H9 (cell line): ENCODE measurements around the gene CRY1. TPM values are rescaled to one million over a fixed set of nuclear protein-coding genes. Genes with fewer than 3 reads are reported as not detected.

Source experiments
- DNase-seq: peaks from one replicate; pipeline ENCODE4 v3.0.0-alpha.2; 2017
- H2AFZ ChIP-seq: one replicate; pipeline ENCODE4 v1.6.1; 2013; ENCODE audit warnings: mild to moderate bottlenecking, low read length, control low read depth, moderate library complexity
- H2AK5ac ChIP-seq: 2 replicates; pipeline ENCODE4 v1.6.1; 2013; ENCODE audit warnings: low read length, control low read depth, mixed read lengths; ENCODE audit not compliant: insufficient read length
- H2BK120ac ChIP-seq: one replicate; pipeline ENCODE4 v1.6.1; 2013; ENCODE audit warnings: low read depth, mild to moderate bottlenecking, low read length, control low read depth, inconsistent platforms; ENCODE audit not compliant: poor library complexity, severe bottlenecking
- H2BK12ac ChIP-seq: 2 replicates; pipeline ENCODE4 v1.6.1; 2013; ENCODE audit warnings: low read length, control low read depth, mixed read lengths, low read depth; ENCODE audit not compliant: insufficient read length
- H2BK15ac ChIP-seq: 2 replicates; pipeline ENCODE4 v1.6.1; 2013; ENCODE audit warnings: low read depth, low read length, control low read depth
- H2BK20ac ChIP-seq: one replicate; pipeline ENCODE4 v1.6.1; 2013; ENCODE audit warnings: low read depth, mild to moderate bottlenecking, low read length, control low read depth, inconsistent platforms; ENCODE audit not compliant: poor library complexity, severe bottlenecking
- H2BK5ac ChIP-seq: 2 replicates; pipeline ENCODE4 v1.6.1; 2013; ENCODE audit warnings: low read length, control low read depth, mixed read lengths; ENCODE audit not compliant: insufficient read length
- H3K14ac ChIP-seq: 2 replicates; pipeline ENCODE4 v1.6.1; 2013; ENCODE audit warnings: low read length, control low read depth; ENCODE audit not compliant: insufficient read depth
- H3K18ac ChIP-seq: 2 replicates; pipeline ENCODE4 v1.6.1; 2013; ENCODE audit warnings: low read depth, mild to moderate bottlenecking, mixed read lengths, low read length, control low read depth; ENCODE audit not compliant: insufficient read length
- H3K23ac ChIP-seq: 2 replicates; pipeline ENCODE4 v1.6.1; 2013; ENCODE audit warnings: low read length, control low read depth, mixed read lengths, low read depth; ENCODE audit not compliant: insufficient read length
- H3K23me2 ChIP-seq: 2 replicates; pipeline ENCODE4 v1.6.1; 2013; ENCODE audit warnings: low read depth, mild to moderate bottlenecking, mixed read lengths, low read length, control low read depth; ENCODE audit not compliant: insufficient read length, poor library complexity, severe bottlenecking
- H3K27ac ChIP-seq: 2 replicates; pipeline ENCODE4 v1.5.1; 2013; ENCODE audit warnings: low read length, control low read depth, mixed read lengths, low read depth; ENCODE audit not compliant: insufficient read length
- H3K27me3 ChIP-seq: 2 replicates; pipeline ENCODE4 v1.6.1; 2013; ENCODE audit warnings: low read length, control low read depth, inconsistent platforms; ENCODE audit not compliant: insufficient read depth
- H3K4ac ChIP-seq: 2 replicates; pipeline ENCODE4 v1.6.1; 2013; ENCODE audit warnings: low read depth, mild to moderate bottlenecking, control low read depth, inconsistent platforms, low read length, moderate library complexity
- H3K4me1 ChIP-seq: 2 replicates; pipeline ENCODE4 v1.6.1; 2013; ENCODE audit warnings: low read length, control low read depth, inconsistent platforms; ENCODE audit not compliant: insufficient read depth
- H3K4me2 ChIP-seq: 2 replicates; pipeline ENCODE4 v1.6.1; 2013; ENCODE audit warnings: low read length, control low read depth, mixed read lengths; ENCODE audit not compliant: insufficient read length, insufficient read depth
- H3K56ac ChIP-seq: 2 replicates; pipeline ENCODE4 v1.6.1; 2013; ENCODE audit warnings: low read depth, mild to moderate bottlenecking, mixed read lengths, low read length, control low read depth; ENCODE audit not compliant: insufficient read length
- H3K79me1 ChIP-seq: 2 replicates; pipeline ENCODE4 v1.6.1; 2013; ENCODE audit warnings: low read depth, mild to moderate bottlenecking, moderate library complexity, low read length, control low read depth, inconsistent platforms; ENCODE audit not compliant: insufficient read depth, poor library complexity, severe bottlenecking
- H3K79me2 ChIP-seq: 2 replicates; pipeline ENCODE4 v1.6.1; 2013; ENCODE audit warnings: low read length, control low read depth, inconsistent platforms; ENCODE audit not compliant: insufficient read depth
- H3K9ac ChIP-seq: 2 replicates; pipeline ENCODE4 v1.6.1; 2013; ENCODE audit warnings: low read length, control low read depth, mixed read lengths; ENCODE audit not compliant: insufficient read length; ENCODE audit errors: extremely low read depth
- H3K9me3 ChIP-seq: one replicate; pipeline ENCODE4 v1.6.1; 2013; ENCODE audit warnings: low read depth, low read length, inconsistent platforms; ENCODE audit not compliant: control insufficient read depth
- H3T11ph ChIP-seq: one replicate; pipeline ENCODE4 v1.6.1; 2013; ENCODE audit warnings: mild to moderate bottlenecking, low read length, control low read depth, inconsistent platforms
- H4K20me1 ChIP-seq: one replicate; pipeline ENCODE4 v1.6.1; 2013; ENCODE audit not compliant: control insufficient read depth, insufficient read length, insufficient read depth
- H4K5ac ChIP-seq: 2 replicates; pipeline ENCODE4 v1.6.1; 2013; ENCODE audit warnings: low read depth, mild to moderate bottlenecking, mixed read lengths, low read length, control low read depth; ENCODE audit not compliant: insufficient read length
- H4K8ac ChIP-seq: replicated peaks from 2 replicates; pipeline ENCODE4 v1.6.1; 2013; ENCODE audit warnings: low read length, control low read depth, mixed read lengths, low read depth; ENCODE audit not compliant: insufficient read length
- H4K91ac ChIP-seq: 2 replicates; pipeline ENCODE4 v1.6.1; 2013; ENCODE audit warnings: low read depth, mild to moderate bottlenecking, moderate library complexity, mixed read lengths, low read length, control low read depth; ENCODE audit not compliant: insufficient read length
- H3K27ac Mint-ChIP-seq, 3 experiments: 2 replicates in 2 of 3; 3 replicates in 1 of 3; pipeline ENCODE4 v1.8.0; 2020 to 2021; ENCODE audit warnings: mixed read lengths in 3 of 3, mild to moderate bottlenecking in 1 of 3, moderate library complexity in 1 of 3
- H3K27me3 Mint-ChIP-seq: 2 replicates; pipeline ENCODE4 v1.8.0; 2021; ENCODE audit warnings: low read depth, mild to moderate bottlenecking, moderate library complexity, mixed read lengths
- H3K36me3 Mint-ChIP-seq, 3 experiments: 2 replicates in 2 of 3; 3 replicates in 1 of 3; pipeline ENCODE4 v1.8.0; 2020 to 2021; ENCODE audit warnings: low read depth in 3 of 3, mixed read lengths in 3 of 3; ENCODE audit not compliant: insufficient read depth in 1 of 3
- H3K4me1 Mint-ChIP-seq, 2 experiments: 2 replicates each; pipeline ENCODE4 v1.8.0; 2020; ENCODE audit warnings: mixed read lengths in 2 of 2
- H3K4me3 Mint-ChIP-seq, 2 experiments: 2 replicates in 1 of 2; 3 replicates in 1 of 2; pipeline ENCODE4 v1.8.0; 2020 to 2021; ENCODE audit warnings: mild to moderate bottlenecking in 2 of 2, mixed read lengths in 2 of 2, moderate library complexity in 1 of 2
- H3K9me3 Mint-ChIP-seq, 2 experiments: 2 replicates in 1 of 2; 3 replicates in 1 of 2; pipeline ENCODE4 v1.8.0; 2020; ENCODE audit warnings: mild to moderate bottlenecking in 2 of 2, mixed read lengths in 2 of 2, moderate library complexity in 1 of 2
- WGBS: extraction: QIAGEN DNeasy Blood & Tissue Kit; methylation state at CpG from one replicate; pipeline ENCODE4 v1.1.7; 2013; ENCODE audit warnings: missing lambda C conversion rate, low lambda C conversion rate, mixed read lengths; ENCODE audit not compliant: insufficient read length; ENCODE audit errors: extremely low coverage; 5-methylcytosine and 5-hydroxymethylcytosine counted together
- total RNA-seq: library from RNA; stranded (reverse); gene quantifications from 2 replicates; pipeline ENCODE4 v1.2.1, GENCODE V29; 2021
- TF ChIP-seq, protein P1 (sequence below): fragments of 200-600 bp; sonication (generic); conservative IDR thresholded peaks from 3 replicates; pipeline ENCODE4 v1.8.0; 2021; ENCODE audit warnings: antibody characterized with exemption, mild to moderate bottlenecking

CRY1 gene
- total RNA-seq, 1 experiment from 2014 or later = 23.5 TPM

DNA sequence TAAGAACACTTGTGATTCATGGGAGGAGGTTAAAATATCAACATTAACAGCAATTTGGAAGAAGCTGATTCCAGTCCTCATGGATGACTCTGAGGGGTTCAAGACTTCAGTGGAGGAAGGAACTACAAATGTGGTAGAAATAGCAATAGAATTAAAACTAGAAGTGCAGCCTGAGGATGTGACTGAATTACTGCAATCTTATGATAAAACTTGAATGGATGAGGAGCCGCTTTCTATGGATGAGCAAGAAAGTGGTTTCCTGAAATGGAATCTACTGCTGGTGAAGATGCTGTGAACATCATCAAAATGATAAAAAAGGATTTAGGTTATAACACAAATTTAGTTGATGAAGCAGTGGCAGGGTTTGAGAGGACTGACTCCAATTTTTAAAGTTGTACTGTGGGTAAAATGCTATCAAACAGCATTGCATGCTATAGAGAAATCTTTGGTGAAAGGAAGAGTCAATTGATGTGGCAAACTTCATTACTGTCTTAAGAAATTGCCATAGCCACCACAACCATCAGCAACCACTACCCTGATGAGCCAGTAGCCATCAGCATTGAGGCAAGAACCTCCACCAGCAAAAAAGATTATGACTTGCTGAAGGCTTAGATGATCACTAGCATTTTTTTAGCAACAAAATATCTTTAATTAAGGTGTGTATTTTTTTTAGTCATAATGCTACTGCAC lies 80.5 kb downstream of the CRY1 start:
- H2AFZ ChIP-seq = no peak overlapping the region
- H3T11ph ChIP-seq = no peak overlapping the region
- H4K5ac ChIP-seq = no peak overlapping the region
- H2BK12ac ChIP-seq = no peak overlapping the region
- H3K9me3 Mint-ChIP-seq = no peaks in the 10 kb centered on the region
- H3K4me2 ChIP-seq = no peak overlapping the region
- H4K8ac ChIP-seq = no peak overlapping the region
- TF ChIP-seq, protein P1, sequence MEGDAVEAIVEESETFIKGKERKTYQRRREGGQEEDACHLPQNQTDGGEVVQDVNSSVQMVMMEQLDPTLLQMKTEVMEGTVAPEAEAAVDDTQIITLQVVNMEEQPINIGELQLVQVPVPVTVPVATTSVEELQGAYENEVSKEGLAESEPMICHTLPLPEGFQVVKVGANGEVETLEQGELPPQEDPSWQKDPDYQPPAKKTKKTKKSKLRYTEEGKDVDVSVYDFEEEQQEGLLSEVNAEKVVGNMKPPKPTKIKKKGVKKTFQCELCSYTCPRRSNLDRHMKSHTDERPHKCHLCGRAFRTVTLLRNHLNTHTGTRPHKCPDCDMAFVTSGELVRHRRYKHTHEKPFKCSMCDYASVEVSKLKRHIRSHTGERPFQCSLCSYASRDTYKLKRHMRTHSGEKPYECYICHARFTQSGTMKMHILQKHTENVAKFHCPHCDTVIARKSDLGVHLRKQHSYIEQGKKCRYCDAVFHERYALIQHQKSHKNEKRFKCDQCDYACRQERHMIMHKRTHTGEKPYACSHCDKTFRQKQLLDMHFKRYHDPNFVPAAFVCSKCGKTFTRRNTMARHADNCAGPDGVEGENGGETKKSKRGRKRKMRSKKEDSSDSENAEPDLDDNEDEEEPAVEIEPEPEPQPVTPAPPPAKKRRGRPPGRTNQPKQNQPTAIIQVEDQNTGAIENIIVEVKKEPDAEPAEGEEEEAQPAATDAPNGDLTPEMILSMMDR = no peak
- H3K14ac ChIP-seq = no peak overlapping the region
- H3K79me1 ChIP-seq = no peaks in the 10 kb centered on the region
- H3K4ac ChIP-seq = no peak overlapping the region
- H3K23ac ChIP-seq = no peak overlapping the region
- H2BK20ac ChIP-seq = no peak overlapping the region
- no peaks in the 10 kb centered on the region for H3K4me1 Mint-ChIP-seq
- H2BK15ac ChIP-seq = no peak overlapping the region
- DNase-seq = no peak
- no peaks in the 10 kb centered on the region for H3K23me2 ChIP-seq
- H3K27me3 Mint-ChIP-seq = no peaks in the 10 kb centered on the region
- H3K4me3 Mint-ChIP-seq = no peak overlapping the region
- H3K79me2 ChIP-seq = no peaks in the 10 kb centered on the region
- no CpG with 5 or more reads among the region's 1 CpG for WGBS
- no peak overlapping the region for H3K27ac Mint-ChIP-seq
- no peak overlapping the region for H2AK5ac ChIP-seq
- H3K56ac ChIP-seq = no peak overlapping the region
- peaks cover 0 to 5% (median 3%) of the 10 kb centered on the region in 3 experiments; a peak in 4 of 7 replicates for H3K36me3 Mint-ChIP-seq
- no peak overlapping the region for H2BK5ac ChIP-seq
- no peaks in the 10 kb centered on the region for H3K27me3 ChIP-seq
- H3K9ac ChIP-seq = no peak overlapping the region
- no peak overlapping the region for H2BK120ac ChIP-seq
- H3K4me1 ChIP-seq = no peaks in the 10 kb centered on the region
- H4K91ac ChIP-seq = no peak overlapping the region
- H3K18ac ChIP-seq = no peak overlapping the region
- no peaks in the 10 kb centered on the region for H4K20me1 ChIP-seq
- H3K9me3 ChIP-seq = no peaks in the 10 kb centered on the region
- no peak overlapping the region for H3K27ac ChIP-seq
